Tibial nerve (tissue), 4 donors: ENCODE data around the gene XPNPEP1.

ENCODE experiments used
- EP300 ChIP-seq, 2 donors: sonication (generic); formaldehyde crosslinking; IDR thresholded peaks; one replicate each; pipeline ENCODE4 v1.6.1; 2017; ENCODE audit warnings: antibody characterized with exemption in 2 of 2, mild to moderate bottlenecking in 1 of 2
- POLR2A ChIP-seq, 2 donors: fragments of 450-650 bp; IDR thresholded peaks; one replicate each; pipeline ENCODE4 v1.6.1; 2017; ENCODE audit warnings: antibody characterized with exemption in 2 of 2, mild to moderate bottlenecking in 2 of 2, moderate library complexity in 2 of 2
- TF ChIP-seq, protein P1 (sequence below), 5 experiments: fragments of 200-600 bp in 3 of 5; fragments of 450-650 bp in 2 of 5; sonication (generic) in 3 of 5; IDR thresholded peaks; one replicate each; pipeline ENCODE4 v1.5.1; 2016 to 2019; ENCODE audit warnings: antibody characterized with exemption in 5 of 5, mild to moderate bottlenecking in 3 of 5, moderate library complexity in 2 of 5

DNA sequence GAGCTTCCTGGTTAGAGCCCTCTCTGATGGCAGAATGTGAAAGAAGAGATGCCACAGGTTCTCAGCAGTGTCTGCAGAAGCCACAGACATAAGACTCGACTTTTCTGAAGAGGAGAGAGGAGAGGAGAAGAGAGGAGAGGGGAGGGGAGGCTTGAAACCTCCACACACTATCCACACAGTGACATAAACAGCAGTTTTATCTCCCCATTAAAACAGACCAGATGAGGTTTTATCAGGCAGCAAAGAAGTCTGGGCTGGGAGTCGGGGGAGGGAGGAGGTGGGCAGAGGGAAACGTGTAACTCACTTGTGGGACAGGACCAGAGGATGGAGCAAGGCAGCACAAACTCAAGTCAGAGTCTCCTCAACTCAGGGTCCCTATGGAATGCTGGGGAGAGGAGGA, 76.5 kb downstream of the XPNPEP1 start:
- TF ChIP-seq, protein P1, sequence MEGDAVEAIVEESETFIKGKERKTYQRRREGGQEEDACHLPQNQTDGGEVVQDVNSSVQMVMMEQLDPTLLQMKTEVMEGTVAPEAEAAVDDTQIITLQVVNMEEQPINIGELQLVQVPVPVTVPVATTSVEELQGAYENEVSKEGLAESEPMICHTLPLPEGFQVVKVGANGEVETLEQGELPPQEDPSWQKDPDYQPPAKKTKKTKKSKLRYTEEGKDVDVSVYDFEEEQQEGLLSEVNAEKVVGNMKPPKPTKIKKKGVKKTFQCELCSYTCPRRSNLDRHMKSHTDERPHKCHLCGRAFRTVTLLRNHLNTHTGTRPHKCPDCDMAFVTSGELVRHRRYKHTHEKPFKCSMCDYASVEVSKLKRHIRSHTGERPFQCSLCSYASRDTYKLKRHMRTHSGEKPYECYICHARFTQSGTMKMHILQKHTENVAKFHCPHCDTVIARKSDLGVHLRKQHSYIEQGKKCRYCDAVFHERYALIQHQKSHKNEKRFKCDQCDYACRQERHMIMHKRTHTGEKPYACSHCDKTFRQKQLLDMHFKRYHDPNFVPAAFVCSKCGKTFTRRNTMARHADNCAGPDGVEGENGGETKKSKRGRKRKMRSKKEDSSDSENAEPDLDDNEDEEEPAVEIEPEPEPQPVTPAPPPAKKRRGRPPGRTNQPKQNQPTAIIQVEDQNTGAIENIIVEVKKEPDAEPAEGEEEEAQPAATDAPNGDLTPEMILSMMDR (IDR thresholded peaks at IDR 0.05): no peak
- TF ChIP-seq POLR2A (IDR thresholded peaks at IDR 0.05) (no peak), EP300 (IDR thresholded peaks at IDR 0.05) (no peak)
